Colonic mucosa (tissue), 4 donors: ENCODE data around the gene COL7A1. TPM values are rescaled to one million over a fixed set of nuclear protein-coding genes. Genes with fewer than 3 reads are reported as not detected.

Source experiments
- DNase-seq: peaks from one replicate; pipeline ENCODE4 v3.0.0-alpha.2; 2020
- H3K27ac ChIP-seq: fragments of 200-600 bp; one replicate; pipeline ENCODE4 v1.8.0; 2021
- H3K27me3 ChIP-seq: fragments of 200-600 bp; one replicate; pipeline ENCODE4 v1.8.0; 2021
- H3K36me3 ChIP-seq: fragments of 200-600 bp; one replicate; pipeline ENCODE4 v1.8.0; 2021
- H3K4me1 ChIP-seq: fragments of 200-600 bp; one replicate; pipeline ENCODE4 v1.8.0; 2021; ENCODE audit warnings: mild to moderate bottlenecking
- H3K4me3 ChIP-seq: fragments of 200-600 bp; one replicate; pipeline ENCODE4 v1.8.0; 2021
- H3K9ac ChIP-seq, 2 donors: one replicate each; pipeline ENCODE4 v1.7.0; 2013; ENCODE audit warnings: control low read depth in 2 of 2, low read depth in 2 of 2, low read length in 2 of 2
- H3K9me3 ChIP-seq: fragments of 200-600 bp; one replicate; pipeline ENCODE4 v1.8.0; 2021
- CTCF ChIP-seq: fragments of 200-600 bp; IDR thresholded peaks from one replicate; pipeline ENCODE4 v1.8.0; 2022; ENCODE audit warnings: antibody characterized with exemption, mild to moderate bottlenecking
- intact Hi-C: fragments of 100-400 bp; cut with DNase I; formaldehyde crosslinking; loops from one replicate; pipeline ENCODE4 v1.14.1; 2022
- total RNA-seq, 2 donors: library from RNA; stranded (reverse); fragmentation: NEBNext Ultra II Directional in 1 of 2; extraction: Animal tissue kit (Norgen Biotek cat#: 25700) in 1 of 2; gene quantifications; one replicate each; pipeline ENCODE4 v1.2.1, GENCODE V29; 2021
- donor health status: healthy.
- donor health status: DM: no; HTN: no; CAD: no.
- donor health status: DM: no; HTN: no; CAD: no.

COL7A1 gene
- total RNA-seq, 2 donors from 2014 or later = 3.8 to 5.1 TPM

GRCh38 chr3:48555949-48556795, 39.0 kb downstream of the COL7A1 start:
- intact Hi-C loops = no loop called here
- TF ChIP-seq CTCF = no peak
- DNase-seq = no peak
- Histone ChIP-seq H3K4me1 (peaks cover 10% of the 10 kb centered on the region), H3K27me3 (no peaks in the 10 kb centered on the region), H3K4me3 (peak overlapping the region; percentile 50), H3K27ac (peak overlapping the region; percentile 26), H3K9me3 (no peaks in the 10 kb centered on the region), H3K36me3 (no peaks in the 10 kb centered on the region), H3K9ac (peak overlapping the region; percentile 51 to 58)

- DNase-seq = no peak
- Histone ChIP-seq H3K36me3 (no peaks in the 10 kb centered on the region), H3K9me3 (no peaks in the 10 kb centered on the region), H3K4me1 (peaks cover 10% of the 10 kb centered on the region), H3K27me3 (no peaks in the 10 kb centered on the region), H3K9ac (peak overlapping the region in 1 of 2 donors; percentile 58), H3K4me3 (peak overlapping the region; percentile 50), H3K27ac (peak overlapping the region; percentile 9)
- intact Hi-C loops = no loop called here
- no peak for TF ChIP-seq CTCF
Observed at GRCh38 chr3:48555231-48555948, 39.7 kb downstream of the COL7A1 start.

GRCh38 chr3:48553886-48554845, 41.0 kb downstream of the COL7A1 start:
- H3K4me1 ChIP-seq = peaks cover 10% of the 10 kb centered on the region
- DNase-seq = no peak
- no peak overlapping the region for H3K4me3 ChIP-seq
- H3K9ac ChIP-seq = peak overlapping the region in 1 of 2 donors; percentile 21
- no peaks in the 10 kb centered on the region for H3K27me3 ChIP-seq
- H3K36me3 ChIP-seq = no peaks in the 10 kb centered on the region
- no peaks in the 10 kb centered on the region for H3K9me3 ChIP-seq
- no peak overlapping the region for H3K27ac ChIP-seq
- intact Hi-C loops = no loop called here
- TF ChIP-seq CTCF = no peak

GRCh38 chr3:48553361-48553760, 41.8 kb downstream of the COL7A1 start:
- Histone ChIP-seq H3K4me3 (no peak overlapping the region), H3K9ac (peak overlapping the region in 1 of 2 donors; percentile 21), H3K36me3 (no peaks in the 10 kb centered on the region), H3K9me3 (no peaks in the 10 kb centered on the region), H3K4me1 (peaks cover 5% of the 10 kb centered on the region), H3K27me3 (no peaks in the 10 kb centered on the region), H3K27ac (no peak overlapping the region)
- no peak for DNase-seq
- TF ChIP-seq CTCF = no peak
- intact Hi-C loops = no loop called here
